Measurements from ENCODE around the gene DHX38. TPM values are rescaled to one million over a fixed set of nuclear protein-coding genes. Genes with fewer than 3 reads are reported as not detected.

Gene DHX38
- total and polyA plus RNA-seq, 2 of the 13 experiments (the other 11 are each of a cell fraction or from before 2014, with no cell fraction given) = 54.4 to 85.9 TPM

DNA sequence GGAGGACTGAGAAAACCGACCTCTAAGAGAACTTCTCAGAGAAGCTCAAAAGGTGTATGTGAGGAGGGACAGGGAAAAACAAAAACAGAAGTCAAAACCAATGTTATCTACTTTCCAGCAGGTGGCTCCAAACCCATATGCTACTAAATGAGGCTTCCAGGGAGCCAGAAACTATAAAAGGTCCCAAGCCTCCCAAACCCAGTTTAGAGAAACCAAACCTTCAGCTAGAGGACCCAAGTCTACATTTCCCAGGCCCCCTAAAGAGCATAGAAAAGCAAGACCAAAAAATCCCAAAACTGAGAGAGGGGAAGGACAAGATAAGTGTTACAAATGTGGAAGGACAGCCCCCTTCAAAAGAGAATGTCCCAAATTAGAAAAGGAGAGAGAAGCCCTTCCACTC lies 26.9 kb upstream of the DHX38 start (continued):
- TF ChIP-seq ZNF501 (CRISPR knock-in tag; IDR thresholded peaks at IDR 0.05) (no peak), WIZ (CRISPR knock-in tag; IDR thresholded peaks at IDR 0.05) (no peak), GATAD2A (CRISPR knock-in tag; IDR thresholded peaks at IDR 0.05) (peak; percentile 55; the same call in 1 of the 2 replicates), MAFG (CRISPR knock-in tag; IDR thresholded peaks at IDR 0.05) (no peak), MED1 (CRISPR knock-in tag; IDR thresholded peaks at IDR 0.05) (0 out of 2 replicates have a peak, but pooled peaks have one; percentile 2), ZNF549 (CRISPR knock-in tag; IDR thresholded peaks at IDR 0.05) (no peak), THAP11 (CRISPR knock-in tag; IDR thresholded peaks at IDR 0.05) (0 out of 2 replicates have a peak, but pooled peaks have one; percentile 23), RCOR2 (CRISPR knock-in tag; IDR thresholded peaks at IDR 0.05) (no peak), PLRG1 (conservative IDR thresholded peaks at IDR 0.05) (no peak), SRSF4 (IDR thresholded peaks at IDR 0.05; ENCODE audit: low read depth, low read length, poor library complexity, severe bottlenecking) (no peak), ZNF652 (CRISPR knock-in tag; IDR thresholded peaks at IDR 0.05; ENCODE audit: borderline replicate concordance, low read depth) (no peak), ETV6 (CRISPR knock-in tag; conservative IDR thresholded peaks at IDR 0.05) (no peak), HNRNPK (IDR thresholded peaks at IDR 0.05; ENCODE audit: low read depth, low read length, poor library complexity, severe bottlenecking) (no peak), RELA (CRISPR knock-in tag; IDR thresholded peaks at IDR 0.05) (no peak), NCOA2 (CRISPR knock-in tag; IDR thresholded peaks at IDR 0.05) (no peak), SIN3B (IDR thresholded peaks at IDR 0.05; ENCODE audit: low read length) (peak; percentile 67), ARNTL (CRISPR knock-in tag; IDR thresholded peaks at IDR 0.05) (no peak), ZNF772 (CRISPR knock-in tag; IDR thresholded peaks at IDR 0.05) (no peak), NFKB2 (CRISPR knock-in tag; IDR thresholded peaks at IDR 0.05; ENCODE audit: borderline replicate concordance) (no peak), ZNF274 (CRISPR knock-in tag; IDR thresholded peaks at IDR 0.05) (no peak), ZNF337 (CRISPR knock-in tag; IDR thresholded peaks at IDR 0.05; ENCODE audit: borderline replicate concordance, low read depth) (no peak), ZBTB38 (CRISPR knock-in tag; IDR thresholded peaks at IDR 0.05) (no peak), PHF20 (CRISPR knock-in tag; IDR thresholded peaks at IDR 0.05) (no peak)
- TF ChIP-seq, protein P1, sequence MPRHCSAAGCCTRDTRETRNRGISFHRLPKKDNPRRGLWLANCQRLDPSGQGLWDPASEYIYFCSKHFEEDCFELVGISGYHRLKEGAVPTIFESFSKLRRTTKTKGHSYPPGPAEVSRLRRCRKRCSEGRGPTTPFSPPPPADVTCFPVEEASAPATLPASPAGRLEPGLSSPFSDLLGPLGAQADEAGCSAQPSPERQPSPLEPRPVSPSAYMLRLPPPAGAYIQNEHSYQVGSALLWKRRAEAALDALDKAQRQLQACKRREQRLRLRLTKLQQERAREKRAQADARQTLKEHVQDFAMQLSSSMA (CRISPR knock-in tag; IDR thresholded peaks at IDR 0.05) = no peak
- TF ChIP-seq, protein P2, sequence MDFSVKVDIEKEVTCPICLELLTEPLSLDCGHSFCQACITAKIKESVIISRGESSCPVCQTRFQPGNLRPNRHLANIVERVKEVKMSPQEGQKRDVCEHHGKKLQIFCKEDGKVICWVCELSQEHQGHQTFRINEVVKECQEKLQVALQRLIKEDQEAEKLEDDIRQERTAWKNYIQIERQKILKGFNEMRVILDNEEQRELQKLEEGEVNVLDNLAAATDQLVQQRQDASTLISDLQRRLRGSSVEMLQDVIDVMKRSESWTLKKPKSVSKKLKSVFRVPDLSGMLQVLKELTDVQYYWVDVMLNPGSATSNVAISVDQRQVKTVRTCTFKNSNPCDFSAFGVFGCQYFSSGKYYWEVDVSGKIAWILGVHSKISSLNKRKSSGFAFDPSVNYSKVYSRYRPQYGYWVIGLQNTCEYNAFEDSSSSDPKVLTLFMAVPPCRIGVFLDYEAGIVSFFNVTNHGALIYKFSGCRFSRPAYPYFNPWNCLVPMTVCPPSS (IDR thresholded peaks at IDR 0.05) = no peak
- TF ChIP-seq, protein P3, sequence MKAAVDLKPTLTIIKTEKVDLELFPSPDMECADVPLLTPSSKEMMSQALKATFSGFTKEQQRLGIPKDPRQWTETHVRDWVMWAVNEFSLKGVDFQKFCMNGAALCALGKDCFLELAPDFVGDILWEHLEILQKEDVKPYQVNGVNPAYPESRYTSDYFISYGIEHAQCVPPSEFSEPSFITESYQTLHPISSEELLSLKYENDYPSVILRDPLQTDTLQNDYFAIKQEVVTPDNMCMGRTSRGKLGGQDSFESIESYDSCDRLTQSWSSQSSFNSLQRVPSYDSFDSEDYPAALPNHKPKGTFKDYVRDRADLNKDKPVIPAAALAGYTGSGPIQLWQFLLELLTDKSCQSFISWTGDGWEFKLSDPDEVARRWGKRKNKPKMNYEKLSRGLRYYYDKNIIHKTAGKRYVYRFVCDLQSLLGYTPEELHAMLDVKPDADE (CRISPR knock-in tag; IDR thresholded peaks at IDR 0.05) = no peak
- TF ChIP-seq, protein P4, sequence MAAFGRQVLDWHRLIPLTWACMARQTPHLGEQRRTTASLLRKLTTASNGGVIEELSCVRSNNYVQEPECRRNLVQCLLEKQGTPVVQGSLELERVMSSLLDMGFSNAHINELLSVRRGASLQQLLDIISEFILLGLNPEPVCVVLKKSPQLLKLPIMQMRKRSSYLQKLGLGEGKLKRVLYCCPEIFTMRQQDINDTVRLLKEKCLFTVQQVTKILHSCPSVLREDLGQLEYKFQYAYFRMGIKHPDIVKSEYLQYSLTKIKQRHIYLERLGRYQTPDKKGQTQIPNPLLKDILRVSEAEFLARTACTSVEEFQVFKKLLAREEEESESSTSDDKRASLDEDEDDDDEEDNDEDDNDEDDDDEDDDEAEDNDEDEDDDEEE (CRISPR knock-in tag; IDR thresholded peaks at IDR 0.05) = no peak
- TF ChIP-seq, protein P5, sequence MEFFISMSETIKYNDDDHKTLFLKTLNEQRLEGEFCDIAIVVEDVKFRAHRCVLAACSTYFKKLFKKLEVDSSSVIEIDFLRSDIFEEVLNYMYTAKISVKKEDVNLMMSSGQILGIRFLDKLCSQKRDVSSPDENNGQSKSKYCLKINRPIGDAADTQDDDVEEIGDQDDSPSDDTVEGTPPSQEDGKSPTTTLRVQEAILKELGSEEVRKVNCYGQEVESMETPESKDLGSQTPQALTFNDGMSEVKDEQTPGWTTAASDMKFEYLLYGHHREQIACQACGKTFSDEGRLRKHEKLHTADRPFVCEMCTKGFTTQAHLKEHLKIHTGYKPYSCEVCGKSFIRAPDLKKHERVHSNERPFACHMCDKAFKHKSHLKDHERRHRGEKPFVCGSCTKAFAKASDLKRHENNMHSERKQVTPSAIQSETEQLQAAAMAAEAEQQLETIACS (CRISPR knock-in tag; IDR thresholded peaks at IDR 0.05) = no peak
